K562 (cell line): ENCODE data around the gene LGALS3BP. TPM values are rescaled to one million over a fixed set of nuclear protein-coding genes. Genes with fewer than 3 reads are reported as not detected.
A peak's percentile ranks its signal among the peaks of the same experiment; 100 is the strongest.

Source experiments
- CTBP1 ChIP-seq: fragments of 450-650 bp; IDR thresholded peaks from 2 replicates; pipeline ENCODE4 v1.6.1; 2016; ENCODE audit warnings: borderline replicate concordance
- FOS ChIP-seq: IDR thresholded peaks from 3 replicates; pipeline ENCODE4 v1.6.1; 2011; ENCODE audit not compliant: insufficient read length; ENCODE audit errors: extremely low read depth
- FOSL1 ChIP-seq: fragments of 200-800 bp; sonication (Bioruptor generic); conservative IDR thresholded peaks from 2 replicates; pipeline ENCODE4 v1.6.1; 2016; ENCODE audit warnings: missing genetic modification characterization, missing compliant biosample characterization
- GABPA ChIP-seq: fragments of 200-800 bp; sonication (Bioruptor generic); conservative IDR thresholded peaks from 2 replicates; pipeline ENCODE4 v1.6.1; 2016; ENCODE audit warnings: low read depth, missing genetic modification characterization, missing compliant biosample characterization
- HIVEP1 ChIP-seq: fragments of 250-450 bp; sonication (Bioruptor Pico); IDR thresholded peaks from 2 replicates; pipeline ENCODE4 v1.4.0; 2020; ENCODE audit warnings: mild to moderate bottlenecking
- MCM2 ChIP-seq: fragments of 450-650 bp; IDR thresholded peaks from 2 replicates; pipeline ENCODE4 v1.6.1; 2017; ENCODE audit warnings: low read depth, mild to moderate bottlenecking
- SIX5 ChIP-seq, 2 experiments: IDR thresholded peaks; 2 replicates each; pipeline ENCODE4 v1.6.1; 2011; ENCODE audit warnings: low read length in 2 of 2, borderline replicate concordance in 1 of 2, low read depth in 1 of 2, mild to moderate bottlenecking in 1 of 2, moderate library complexity in 1 of 2; ENCODE audit not compliant: insufficient read depth in 1 of 2
- SMAD2 ChIP-seq: fragments of 150-350 bp; IDR thresholded peaks from 2 replicates; pipeline ENCODE4 v1.6.1; 2014; ENCODE audit warnings: low read depth, mild to moderate bottlenecking, low read length
- XRCC3 ChIP-seq: fragments of 450-650 bp; IDR thresholded peaks from 2 replicates; pipeline ENCODE4 v1.6.1; 2017; ENCODE audit warnings: mild to moderate bottlenecking, moderate library complexity
- ZNF699 ChIP-seq: fragments of 250-450 bp; sonication (Bioruptor Pico); IDR thresholded peaks from 2 replicates; pipeline ENCODE4 v1.8.0; 2021; ENCODE audit warnings: mild to moderate bottlenecking, moderate library complexity; ENCODE audit not compliant: insufficient replicate concordance
- ZNF717 ChIP-seq: fragments of 250-450 bp; sonication (Bioruptor Pico); IDR thresholded peaks from 2 replicates; pipeline ENCODE4 v1.5.0; 2021
- ZNF76 ChIP-seq: fragments of 250-450 bp; sonication (Bioruptor Pico); IDR thresholded peaks from 2 replicates; pipeline ENCODE4 v1.4.0; 2020; ENCODE audit warnings: mild to moderate bottlenecking, moderate library complexity, borderline replicate concordance
- ZSCAN32 ChIP-seq: fragments of 450-650 bp; formaldehyde crosslinking; IDR thresholded peaks from 2 replicates; pipeline ENCODE4 v1.4.0; 2020; ENCODE audit warnings: mild to moderate bottlenecking, moderate library complexity
- polyA plus RNA-seq, 8 experiments: library from polyadenylated mRNA; depleted of rRNA in 4 of 8; stranded (reverse) in 5 of 8; unstranded in 3 of 8; fragments of >200 nt; fragmentation: Nextera tagmentation in 2 of 8; fragmentation: Illumina TruSeq in 1 of 8; extraction: Ambion mirVana in 2 of 8; extraction: Trizol in 1 of 8; gene quantifications; 2 replicates each; pipeline versions ENCODE4 v1.2.1 to v1.2.3, GENCODE V29; 2011 to 2014; ENCODE audit warnings: inconsistent platforms in 1 of 8, missing spikeins in 1 of 8
- total RNA-seq, 7 experiments: library from RNA; depleted of rRNA in 6 of 7; stranded (reverse); fragments of >200 nt in 6 of 7; fragmentation: Illumina TruSeq in 2 of 7; extraction: Trizol in 2 of 7; gene quantifications; 2 replicates each; pipeline versions ENCODE4 v1.2.1 to v1.2.3, GENCODE V29; 2011 to 2021; ENCODE audit warnings: low replicate concordance in 1 of 7
- TF ChIP-seq, protein P1 (sequence below), 2 experiments: fragments of 450-650 bp; formaldehyde crosslinking in 1 of 2; IDR thresholded peaks; 2 replicates each; pipeline versions ENCODE4 v1.4.0 to v1.6.1; 2014 to 2020; ENCODE audit warnings: mild to moderate bottlenecking in 2 of 2, borderline replicate concordance in 1 of 2, low read depth in 1 of 2
- TF ChIP-seq, protein P2 (sequence below): fragments of 450-650 bp; IDR thresholded peaks from 2 replicates; pipeline ENCODE4 v1.6.1; 2017; ENCODE audit warnings: antibody characterized with exemption, mild to moderate bottlenecking

Gene LGALS3BP
- total and polyA plus RNA-seq, 9 of the 15 experiments (the other 6 are each of a cell fraction or from before 2014, with no cell fraction given) = 0.39 to 5.3 (median 3.2) TPM

DNA sequence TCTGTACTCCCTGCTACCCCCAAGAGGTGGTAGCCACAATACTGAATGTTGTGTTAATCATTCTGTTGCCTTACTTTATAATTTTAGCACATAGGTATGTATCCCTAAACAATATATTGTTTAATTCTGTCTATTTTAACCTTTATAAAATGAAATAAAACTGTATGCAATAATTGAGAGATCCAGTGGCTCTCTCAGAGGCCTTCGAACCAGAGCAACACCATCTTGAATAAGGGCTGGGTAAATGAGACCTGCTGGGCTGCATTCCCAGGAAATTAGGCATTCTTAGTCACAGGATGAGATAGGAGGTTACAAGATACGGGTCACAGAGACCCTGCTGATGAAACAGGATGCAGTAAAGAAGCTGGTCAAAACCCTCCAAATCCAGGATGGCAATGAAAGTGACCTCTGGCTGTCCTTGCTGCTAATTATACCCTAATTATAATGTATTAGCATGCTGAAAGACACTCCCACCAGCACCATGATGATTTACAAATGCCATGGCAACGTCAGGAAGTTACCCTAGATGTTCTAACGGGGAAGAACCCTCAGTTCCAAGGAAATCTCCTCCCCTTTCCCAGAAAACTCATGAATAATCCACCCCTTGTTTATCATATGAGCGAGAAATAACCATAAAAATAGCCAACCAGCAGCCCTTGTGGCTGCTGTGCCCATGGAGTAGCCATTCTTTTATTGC is 31.9 kb upstream of the LGALS3BP start (continued):
- TF ChIP-seq, protein P1, sequence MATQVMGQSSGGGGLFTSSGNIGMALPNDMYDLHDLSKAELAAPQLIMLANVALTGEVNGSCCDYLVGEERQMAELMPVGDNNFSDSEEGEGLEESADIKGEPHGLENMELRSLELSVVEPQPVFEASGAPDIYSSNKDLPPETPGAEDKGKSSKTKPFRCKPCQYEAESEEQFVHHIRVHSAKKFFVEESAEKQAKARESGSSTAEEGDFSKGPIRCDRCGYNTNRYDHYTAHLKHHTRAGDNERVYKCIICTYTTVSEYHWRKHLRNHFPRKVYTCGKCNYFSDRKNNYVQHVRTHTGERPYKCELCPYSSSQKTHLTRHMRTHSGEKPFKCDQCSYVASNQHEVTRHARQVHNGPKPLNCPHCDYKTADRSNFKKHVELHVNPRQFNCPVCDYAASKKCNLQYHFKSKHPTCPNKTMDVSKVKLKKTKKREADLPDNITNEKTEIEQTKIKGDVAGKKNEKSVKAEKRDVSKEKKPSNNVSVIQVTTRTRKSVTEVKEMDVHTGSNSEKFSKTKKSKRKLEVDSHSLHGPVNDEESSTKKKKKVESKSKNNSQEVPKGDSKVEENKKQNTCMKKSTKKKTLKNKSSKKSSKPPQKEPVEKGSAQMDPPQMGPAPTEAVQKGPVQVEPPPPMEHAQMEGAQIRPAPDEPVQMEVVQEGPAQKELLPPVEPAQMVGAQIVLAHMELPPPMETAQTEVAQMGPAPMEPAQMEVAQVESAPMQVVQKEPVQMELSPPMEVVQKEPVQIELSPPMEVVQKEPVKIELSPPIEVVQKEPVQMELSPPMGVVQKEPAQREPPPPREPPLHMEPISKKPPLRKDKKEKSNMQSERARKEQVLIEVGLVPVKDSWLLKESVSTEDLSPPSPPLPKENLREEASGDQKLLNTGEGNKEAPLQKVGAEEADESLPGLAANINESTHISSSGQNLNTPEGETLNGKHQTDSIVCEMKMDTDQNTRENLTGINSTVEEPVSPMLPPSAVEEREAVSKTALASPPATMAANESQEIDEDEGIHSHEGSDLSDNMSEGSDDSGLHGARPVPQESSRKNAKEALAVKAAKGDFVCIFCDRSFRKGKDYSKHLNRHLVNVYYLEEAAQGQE (IDR thresholded peaks at IDR 0.05; ENCODE audit: borderline replicate concordance) = no peak
- TF ChIP-seq, protein P1 (CRISPR knock-in tag; IDR thresholded peaks at IDR 0.05; ENCODE audit: low read depth) = peak; percentile 85; the same call in 1 of the 2 replicates
- TF ChIP-seq ZNF717 (CRISPR knock-in tag) (peak; percentile 83; the same call in 1 of the 2 replicates), GABPA (tag) (peak; percentile 75), MCM2 (no peak), SMAD2 (no peak), ZSCAN32 (peak; percentile 86), FOSL1 (peak; percentile 83), ZNF699 (CRISPR knock-in tag) (peak; percentile 84), SIX5 (IDR thresholded peaks at IDR 0.05; ENCODE audit: borderline replicate concordance in 1 of 2, insufficient read depth in 1 of 2, low read depth in 1 of 2, low read length in 2 of 2) (no peak), XRCC3 (no peak), CTBP1 (peak; percentile 45; the same call in 1 of the 2 replicates), ZNF76 (CRISPR knock-in tag) (peak; percentile 99), HIVEP1 (CRISPR knock-in tag) (peak; percentile 98), FOS (no peak)
- TF ChIP-seq, protein P2, sequence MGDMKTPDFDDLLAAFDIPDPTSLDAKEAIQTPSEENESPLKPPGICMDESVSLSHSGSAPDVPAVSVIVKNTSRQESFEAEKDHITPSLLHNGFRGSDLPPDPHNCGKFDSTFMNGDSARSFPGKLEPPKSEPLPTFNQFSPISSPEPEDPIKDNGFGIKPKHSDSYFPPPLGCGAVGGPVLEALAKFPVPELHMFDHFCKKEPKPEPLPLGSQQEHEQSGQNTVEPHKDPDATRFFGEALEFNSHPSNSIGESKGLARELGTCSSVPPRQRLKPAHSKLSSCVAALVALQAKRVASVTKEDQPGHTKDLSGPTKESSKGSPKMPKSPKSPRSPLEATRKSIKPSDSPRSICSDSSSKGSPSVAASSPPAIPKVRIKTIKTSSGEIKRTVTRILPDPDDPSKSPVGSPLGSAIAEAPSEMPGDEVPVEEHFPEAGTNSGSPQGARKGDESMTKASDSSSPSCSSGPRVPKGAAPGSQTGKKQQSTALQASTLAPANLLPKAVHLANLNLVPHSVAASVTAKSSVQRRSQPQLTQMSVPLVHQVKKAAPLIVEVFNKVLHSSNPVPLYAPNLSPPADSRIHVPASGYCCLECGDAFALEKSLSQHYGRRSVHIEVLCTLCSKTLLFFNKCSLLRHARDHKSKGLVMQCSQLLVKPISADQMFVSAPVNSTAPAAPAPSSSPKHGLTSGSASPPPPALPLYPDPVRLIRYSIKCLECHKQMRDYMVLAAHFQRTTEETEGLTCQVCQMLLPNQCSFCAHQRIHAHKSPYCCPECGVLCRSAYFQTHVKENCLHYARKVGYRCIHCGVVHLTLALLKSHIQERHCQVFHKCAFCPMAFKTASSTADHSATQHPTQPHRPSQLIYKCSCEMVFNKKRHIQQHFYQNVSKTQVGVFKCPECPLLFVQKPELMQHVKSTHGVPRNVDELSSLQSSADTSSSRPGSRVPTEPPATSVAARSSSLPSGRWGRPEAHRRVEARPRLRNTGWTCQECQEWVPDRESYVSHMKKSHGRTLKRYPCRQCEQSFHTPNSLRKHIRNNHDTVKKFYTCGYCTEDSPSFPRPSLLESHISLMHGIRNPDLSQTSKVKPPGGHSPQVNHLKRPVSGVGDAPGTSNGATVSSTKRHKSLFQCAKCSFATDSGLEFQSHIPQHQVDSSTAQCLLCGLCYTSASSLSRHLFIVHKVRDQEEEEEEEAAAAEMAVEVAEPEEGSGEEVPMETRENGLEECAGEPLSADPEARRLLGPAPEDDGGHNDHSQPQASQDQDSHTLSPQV = peak; percentile 99
